GM21367 (cell line): ENCODE measurements around the gene OR8D2.

Source experiments
- ATAC-seq: cut with Tn5 transposase; IDR thresholded peaks from one replicate; pipeline ENCODE4 v1.9.1; 2021; ENCODE audit not compliant: unreplicated experiment

Gene OR8D2, protein sequence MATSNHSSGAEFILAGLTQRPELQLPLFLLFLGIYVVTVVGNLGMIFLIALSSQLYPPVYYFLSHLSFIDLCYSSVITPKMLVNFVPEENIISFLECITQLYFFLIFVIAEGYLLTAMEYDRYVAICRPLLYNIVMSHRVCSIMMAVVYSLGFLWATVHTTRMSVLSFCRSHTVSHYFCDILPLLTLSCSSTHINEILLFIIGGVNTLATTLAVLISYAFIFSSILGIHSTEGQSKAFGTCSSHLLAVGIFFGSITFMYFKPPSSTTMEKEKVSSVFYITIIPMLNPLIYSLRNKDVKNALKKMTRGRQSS

DNA sequence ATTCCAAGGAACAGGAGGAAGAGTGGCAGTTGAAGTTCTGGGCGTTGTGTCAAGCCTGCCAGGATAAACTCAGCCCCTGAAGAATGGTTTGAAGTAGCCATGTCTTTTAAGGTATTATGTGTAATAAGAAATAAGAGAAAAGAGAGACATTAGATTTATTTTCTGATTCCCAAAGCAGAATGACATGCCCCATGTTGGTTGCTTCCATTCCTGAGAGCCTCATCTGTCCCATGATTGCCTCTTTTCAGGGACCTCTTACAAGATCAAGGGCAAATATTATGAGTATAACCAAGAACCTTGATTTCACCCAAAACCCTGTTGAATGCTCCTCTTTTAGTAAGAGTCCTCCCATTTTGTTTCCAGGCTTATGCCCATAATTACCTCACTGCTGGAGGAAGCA is at the start of gene OR8D2:
Gene OR8D2 (minus strand): TSS at position 101 of the 400 bp plus-strand sequence. CDS start 0 bp downstream, at position 101.
- no peak for ATAC-seq

DNA sequence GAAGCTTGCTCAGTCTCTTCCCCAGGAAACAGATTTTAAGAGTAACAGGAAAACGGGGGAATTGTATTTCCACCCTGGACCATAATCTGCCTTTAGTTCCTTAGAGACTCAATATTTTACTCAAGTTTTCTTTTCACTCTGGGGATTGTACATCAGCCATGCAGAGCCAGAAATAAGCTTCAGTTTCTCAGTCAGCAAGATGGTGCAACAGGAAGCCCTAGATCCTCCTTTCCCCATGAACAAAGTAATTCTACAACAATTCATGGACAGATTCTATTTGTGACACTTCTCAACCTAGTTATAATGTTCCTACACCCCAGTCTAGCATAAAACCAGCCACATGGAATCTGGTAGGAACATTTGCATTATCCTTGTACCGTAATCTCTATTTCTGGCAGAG is 39.6 kb upstream of the OR8D2 start:
- ATAC-seq, result no peak

DNA sequence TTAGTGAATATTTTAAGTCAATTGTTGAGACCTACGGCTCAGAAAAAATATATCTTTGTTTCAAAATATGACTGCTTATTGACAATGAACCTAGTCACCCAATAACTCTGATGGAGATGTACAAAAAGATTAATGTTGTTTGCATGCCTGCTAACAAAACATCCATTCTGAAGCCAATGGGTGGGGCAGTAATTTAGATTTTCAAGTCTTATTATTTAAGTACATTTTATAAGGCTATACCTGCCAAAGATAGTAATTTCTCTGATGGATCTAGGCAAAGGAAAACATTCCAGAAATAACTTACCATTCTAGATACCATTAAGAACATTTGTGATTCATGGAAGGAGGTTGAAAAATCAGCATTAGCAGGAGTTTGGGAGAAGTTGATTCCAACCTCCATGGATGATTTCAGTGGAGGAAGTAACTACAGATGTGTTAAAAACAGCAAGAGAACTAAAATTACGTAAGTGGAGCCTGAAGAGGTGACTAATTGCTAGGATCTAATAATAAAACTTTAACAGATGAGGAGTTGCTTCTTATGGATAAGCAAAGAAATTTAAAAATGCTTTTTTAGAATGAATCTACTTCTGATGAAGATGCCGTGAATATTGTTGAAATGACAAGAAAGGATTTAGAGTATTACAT is 26.4 kb upstream of the OR8D2 start:
- no peak for ATAC-seq

DNA sequence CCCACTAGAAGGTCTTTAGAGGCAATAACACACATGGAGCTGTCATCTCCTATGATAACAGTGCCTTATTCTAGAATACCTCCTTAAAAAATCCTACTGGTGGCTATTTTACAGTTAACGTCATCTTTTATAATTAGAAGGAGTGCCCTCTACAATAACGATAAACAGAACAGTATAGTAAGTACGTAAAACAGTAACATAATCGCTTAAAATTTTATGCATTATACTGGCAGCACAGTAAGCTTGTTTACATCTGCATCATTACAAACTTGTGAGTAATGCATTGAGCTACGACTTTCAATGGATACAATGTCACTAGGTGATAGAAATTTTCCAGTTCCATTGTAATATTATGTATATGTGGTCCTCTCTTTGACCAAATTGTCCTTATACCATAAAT is 24.3 kb upstream of the OR8D2 start:
- no peak for ATAC-seq

DNA sequence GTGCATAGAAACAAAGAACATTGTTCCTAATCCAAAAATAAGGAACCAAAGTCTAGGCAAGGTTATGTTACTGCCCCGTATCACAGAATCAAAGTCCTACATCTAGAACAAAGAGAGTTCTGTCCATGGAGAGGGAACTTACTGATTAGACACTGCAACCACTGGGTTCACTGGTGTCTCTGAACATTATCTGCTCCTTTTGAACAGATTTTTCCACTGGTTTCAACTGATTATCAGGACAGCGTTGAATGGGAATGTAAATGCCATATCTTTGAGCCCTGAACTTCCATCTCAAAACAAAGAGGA is 20.1 kb upstream of the OR8D2 start:
- ATAC-seq, result no peak

DNA sequence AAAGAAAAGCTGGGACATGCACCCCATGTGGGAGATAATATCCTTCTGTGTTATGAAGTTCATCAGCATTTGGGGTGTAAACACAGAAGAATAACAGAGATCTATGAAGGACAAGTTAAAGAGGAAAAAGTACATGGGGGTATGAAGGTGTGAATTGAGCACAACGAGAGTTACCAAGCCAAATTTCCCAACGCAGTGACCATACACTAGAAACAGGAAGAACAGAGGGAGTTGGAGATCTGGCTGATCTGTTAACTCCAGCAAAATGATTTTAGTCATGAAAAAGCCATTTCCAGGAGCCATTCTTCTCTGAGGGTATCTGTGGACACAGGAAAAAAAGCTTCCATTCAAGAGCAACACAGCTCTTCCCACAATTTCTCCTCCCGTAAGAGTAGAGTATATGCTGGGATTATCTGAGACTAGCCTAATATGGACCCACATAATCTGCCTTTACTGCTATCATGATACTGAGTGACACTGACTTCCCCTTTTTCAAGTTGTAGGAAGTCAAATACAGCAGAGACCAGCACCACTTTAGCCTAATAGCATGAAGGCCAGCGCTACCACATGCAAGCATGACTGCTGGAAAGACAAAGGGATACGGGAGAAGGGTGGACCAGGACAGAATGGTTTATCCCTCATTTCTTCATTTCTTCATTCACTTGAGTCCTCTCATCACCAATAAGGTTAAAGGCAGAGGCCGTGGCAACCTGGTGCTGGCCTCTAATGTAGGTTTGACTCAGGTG is 19.6 kb upstream of the OR8D2 start:
- no peak for ATAC-seq

DNA sequence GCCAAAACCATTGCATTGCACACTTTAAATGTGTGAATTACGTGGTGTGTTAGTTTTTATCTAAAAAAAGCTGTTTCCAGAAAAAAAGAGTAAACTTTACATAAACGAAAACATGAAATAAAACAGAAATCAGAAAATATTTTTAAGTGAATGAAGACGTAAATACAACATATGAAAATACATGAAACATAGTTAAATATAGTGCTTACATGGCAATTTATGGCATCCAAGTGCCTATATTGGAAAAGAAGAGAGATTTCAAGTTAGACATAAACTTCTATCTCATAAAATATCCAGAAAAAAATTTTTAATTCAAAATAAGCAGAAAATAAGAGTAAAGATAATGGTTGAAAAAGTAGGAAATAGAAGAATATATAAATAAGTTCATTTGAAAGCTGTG is 11.9 kb upstream of the OR8D2 start:
- ATAC-seq, result no peak

DNA sequence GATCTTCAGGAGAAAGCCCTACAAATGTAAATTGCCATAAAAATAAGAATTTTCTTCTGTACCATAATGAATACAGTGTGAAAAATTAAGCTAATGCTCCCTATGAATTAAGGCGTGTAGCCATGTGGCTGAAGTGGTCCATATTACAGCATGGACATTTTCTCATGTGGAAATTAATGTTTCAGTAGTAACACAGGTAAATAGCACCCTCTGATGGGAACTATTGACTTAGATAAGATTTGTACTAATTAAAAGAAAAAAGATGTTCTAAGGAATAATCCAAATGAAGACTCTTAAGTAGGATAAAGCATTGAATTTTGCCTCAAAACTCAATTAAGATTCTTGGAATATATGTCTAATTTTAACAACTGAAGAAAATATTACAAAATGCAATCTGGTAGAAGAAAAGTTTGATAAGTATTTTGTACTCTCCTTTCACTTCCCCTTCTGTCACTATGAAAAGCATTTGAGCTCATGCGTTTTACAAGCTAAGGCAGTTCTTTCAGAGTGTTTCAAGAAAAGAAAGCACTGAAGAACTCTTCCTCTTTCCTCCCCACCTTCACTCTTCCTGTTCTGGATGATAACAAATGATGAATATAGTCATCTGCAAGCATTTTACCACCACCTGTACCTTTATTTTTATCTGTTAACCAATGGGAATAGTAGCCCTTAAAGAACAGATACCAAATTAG is 9.9 kb upstream of the OR8D2 start:
- peak; percentile 96 for ATAC-seq

DNA sequence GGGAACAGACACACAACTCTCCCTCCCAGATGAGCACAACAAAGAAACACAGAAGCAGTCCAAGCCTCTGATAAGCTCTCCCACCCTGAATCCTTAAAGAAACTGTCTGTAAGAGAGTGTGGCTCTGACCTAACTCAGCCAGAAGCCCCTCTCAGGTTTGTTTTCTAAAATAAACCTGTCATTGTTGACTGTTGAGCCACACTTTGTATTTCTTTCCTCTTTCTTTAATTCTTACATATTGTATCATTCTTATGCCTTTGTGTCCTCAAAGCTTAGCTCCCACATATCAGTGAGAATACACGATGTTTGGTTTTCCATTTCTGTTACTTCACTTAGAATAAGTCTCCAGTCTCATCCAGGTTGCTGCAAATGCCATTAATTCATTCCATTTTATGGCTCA is 7.8 kb upstream of the OR8D2 start:
- no peak for ATAC-seq

DNA sequence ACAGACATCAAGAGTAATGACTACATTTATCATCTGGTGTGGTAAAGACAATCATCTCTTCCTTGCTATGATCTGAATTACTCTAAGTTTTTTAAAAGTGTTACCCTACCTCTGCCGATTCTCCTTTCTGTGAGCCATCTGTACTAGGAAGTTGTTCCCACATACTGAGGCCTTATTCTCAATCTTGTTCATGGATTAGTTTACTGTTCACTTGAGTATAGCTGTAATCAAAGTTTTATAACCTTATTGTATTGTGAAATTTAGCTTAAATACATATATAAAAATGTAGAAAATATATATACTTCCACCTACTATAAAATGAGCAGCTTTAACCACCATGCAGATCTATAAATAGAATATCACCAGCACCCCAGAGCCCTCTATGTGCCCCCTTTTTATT is 2.4 kb upstream of the OR8D2 start:
- ATAC-seq, result no peak

DNA sequence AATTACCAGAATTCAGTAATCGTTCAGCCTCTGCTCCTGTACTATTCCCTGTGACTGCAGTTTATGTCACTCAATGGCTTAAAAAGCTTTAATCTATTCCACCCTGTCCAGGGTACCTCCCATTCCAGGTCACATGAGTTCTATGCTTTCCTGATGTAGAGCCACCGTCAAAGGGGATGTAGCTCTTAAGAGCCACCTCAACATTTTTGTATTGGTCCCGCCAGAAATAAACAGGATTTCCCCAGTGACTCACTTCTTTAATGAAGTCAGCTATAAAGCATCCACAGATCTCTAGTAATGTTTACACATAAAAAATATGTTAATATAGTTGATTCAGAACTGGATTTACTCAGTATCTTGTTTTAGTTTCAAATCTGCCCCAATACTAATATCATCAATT is 4.9 kb downstream of the OR8D2 start:
- ATAC-seq, result no peak

DNA sequence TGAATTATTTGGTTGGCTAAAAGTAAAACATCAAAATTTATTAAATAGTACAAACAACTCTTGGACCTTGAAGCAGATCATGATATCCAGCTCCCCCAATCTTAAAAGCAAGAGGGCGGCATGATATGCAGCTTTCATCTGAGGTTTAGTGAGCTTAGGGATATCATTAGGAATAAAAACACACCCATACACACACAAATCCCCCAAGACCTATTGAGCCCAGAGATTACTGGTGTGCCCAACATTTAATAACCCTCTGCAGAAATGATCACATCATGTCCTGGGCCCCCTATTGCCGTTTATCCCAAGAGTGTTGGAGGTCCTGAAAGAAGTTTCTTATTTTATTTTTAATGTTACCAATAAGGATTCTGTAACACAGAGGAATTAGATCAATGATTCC is 6.1 kb downstream of the OR8D2 start, which contains the start of gene OR8D1:
Gene OR8D1 (minus strand): TSS at position 101 of the 400 bp plus-strand sequence. CDS start 3,183 bp downstream, outside the sequence.
- ATAC-seq, result no peak

DNA sequence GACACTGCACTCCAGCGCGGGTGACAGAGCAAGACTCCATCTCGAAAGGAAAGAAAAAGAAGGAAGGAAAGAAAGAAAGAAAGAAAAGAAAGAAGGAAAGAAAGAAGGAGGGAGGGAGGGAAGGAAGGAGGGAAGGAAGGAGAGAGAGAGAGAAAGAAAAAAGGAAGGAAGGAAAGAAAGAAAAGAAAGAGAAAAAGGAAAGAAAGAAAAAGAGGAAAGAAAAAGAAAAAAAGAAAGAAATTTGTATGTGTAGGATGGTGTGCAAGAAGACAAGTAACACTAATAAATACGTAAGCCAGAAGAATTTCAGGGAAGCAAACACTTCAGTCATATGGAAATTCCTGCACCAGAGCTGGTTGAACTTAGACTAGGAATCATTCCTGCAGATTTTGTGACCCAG is 6.9 kb downstream of the OR8D2 start:
- no peak for ATAC-seq

DNA sequence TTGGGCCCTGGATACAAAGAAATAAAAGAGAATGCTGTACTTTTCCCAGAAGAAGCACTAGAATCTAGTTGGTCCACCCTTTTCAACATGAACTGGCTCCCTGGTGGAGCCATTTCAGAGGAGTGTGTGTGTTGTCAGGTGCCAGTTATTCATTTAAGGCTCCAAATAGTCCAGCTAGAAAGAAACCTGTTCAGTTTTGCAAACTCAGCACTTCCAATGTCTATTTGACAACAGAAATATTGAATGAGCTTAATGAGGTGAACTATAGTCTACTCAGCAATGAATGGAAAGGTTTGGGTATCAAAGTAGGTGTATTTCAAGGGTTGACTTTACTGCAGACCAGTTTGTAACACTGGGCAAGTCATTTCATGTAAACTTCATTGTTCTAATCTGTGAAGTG is 8.3 kb downstream of the OR8D2 start:
- ATAC-seq, result no peak

DNA sequence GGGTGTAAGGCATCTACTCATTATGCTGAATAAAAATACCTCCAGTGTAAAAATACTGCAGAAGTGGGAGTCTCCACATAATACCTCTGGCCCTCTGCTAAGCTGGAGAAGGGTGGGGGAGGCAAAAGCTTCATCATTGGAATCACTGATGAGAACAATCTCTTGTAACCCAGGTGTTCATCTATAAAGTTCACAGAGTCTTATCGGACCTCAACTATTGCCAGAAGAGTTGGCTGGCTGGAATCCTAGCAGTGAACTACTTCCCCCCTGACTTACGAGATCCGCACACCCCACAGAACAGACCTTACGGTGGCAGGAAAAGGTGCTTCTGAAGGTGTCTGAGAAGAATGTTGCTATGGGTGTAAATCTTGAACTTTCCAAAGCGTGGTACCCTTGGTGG is 8.7 kb downstream of the OR8D2 start:
- no peak for ATAC-seq

DNA sequence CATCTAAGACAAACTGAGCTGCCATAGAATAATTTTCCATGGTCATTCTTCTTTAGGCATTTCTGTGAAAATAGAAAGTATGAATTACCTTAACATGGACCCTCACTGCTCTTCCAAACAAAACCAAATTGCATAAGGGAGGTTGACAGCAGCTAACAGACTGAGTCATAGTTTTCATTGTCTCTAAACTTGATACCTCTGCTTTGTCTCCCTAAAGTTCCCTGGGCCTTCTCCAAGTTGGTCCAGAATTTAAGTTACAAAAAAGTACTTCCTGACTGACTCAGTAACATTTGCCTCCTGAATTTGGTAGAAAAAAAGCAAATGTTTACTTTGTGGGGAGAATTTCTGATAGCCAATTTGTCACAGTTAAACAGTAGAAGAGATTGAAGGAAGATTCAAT is 9.3 kb downstream of the OR8D2 start:
- no peak for ATAC-seq

DNA sequence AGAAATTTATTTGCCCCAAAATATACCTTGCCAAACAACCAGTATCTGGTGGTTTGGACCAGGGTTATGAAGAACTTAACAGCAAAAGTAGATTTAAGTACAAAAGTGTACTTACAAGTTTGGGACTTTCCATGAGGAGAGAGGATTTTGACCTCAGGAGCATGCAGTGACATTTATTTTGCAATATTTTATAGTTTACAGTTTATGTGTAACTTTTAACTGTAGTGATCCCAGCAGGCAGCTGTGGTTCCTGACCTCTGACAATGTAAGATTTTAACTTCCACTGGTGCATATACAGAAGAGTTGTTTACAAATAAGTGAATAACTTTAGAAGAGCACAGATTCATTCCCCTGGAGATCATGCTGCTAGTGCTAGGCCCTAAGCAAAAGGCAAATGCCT is 12.9 kb downstream of the OR8D2 start:
- ATAC-seq, result no peak

DNA sequence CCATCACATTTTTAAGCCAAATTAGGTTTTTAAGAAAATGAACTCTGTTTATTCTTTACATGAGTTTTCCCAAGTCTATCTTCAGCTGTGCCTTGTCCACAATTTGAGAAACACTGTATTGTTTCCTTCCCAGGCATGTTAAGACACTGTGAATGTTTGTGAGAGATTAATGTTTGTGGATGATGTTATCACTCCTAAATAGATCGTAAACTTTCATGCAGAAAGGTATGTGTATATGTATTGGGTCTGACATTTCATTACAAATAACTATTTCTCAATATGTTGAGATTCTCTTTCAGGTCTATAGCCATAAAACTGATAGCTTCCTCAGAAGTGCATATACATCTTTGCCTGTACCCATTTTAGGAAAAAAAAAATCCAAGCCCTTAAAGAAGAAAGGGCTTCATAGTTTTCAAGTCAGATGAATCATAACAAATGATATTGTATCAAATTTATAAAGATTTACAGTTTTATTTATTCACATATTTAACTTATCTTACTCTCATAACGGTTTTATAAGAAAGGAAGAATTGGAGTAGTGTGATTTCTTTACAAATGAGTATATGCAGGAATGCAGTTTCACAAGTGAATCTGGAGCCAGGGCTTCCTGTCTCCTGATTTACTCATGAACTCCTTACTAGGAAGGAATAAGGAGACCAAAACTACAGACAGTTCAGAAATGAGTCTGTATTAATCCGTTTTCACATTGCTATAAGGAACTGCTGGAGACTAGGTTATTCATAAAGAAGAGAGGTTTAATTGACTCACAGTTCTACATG is 17.5 kb downstream of the OR8D2 start:
- ATAC-seq, result no peak

DNA sequence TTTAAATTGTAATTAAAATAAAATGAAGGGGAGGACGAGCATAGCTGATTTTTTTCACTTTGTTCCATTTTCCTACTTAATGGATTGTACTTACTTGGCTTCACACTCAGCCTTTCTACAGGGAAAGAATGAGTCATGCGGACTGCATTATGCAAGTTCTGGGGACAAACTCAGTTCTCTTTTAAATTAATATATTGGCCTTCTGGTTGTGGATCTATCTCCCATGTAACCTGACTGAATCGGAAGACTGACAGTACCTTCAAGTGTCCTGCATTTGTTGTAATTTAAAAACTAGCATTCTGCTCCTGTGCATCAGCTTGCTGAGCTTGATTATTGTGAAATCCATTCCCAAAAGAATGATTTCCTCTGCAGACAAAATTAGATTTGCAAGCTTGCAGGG is 18.4 kb downstream of the OR8D2 start:
- ATAC-seq, result no peak

DNA sequence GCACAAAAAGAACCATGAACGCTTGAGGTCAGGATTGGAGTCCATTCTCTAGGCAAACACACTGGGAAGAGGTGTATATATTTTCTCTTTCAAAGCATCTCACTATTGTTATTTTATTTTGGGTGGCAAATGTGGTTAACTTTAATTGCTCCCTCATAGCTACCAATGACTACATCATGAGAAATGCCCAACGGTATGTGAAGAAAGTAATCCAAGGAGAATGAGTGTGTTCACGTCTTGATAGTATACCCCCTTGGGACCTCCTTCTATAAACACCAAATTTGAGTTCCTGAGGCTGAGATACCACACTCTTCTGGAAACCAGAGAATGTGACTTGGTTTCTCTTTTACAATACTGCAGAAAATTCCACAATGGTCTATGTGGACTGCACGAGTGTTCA is 22.1 kb downstream of the OR8D2 start:
- no peak for ATAC-seq

DNA sequence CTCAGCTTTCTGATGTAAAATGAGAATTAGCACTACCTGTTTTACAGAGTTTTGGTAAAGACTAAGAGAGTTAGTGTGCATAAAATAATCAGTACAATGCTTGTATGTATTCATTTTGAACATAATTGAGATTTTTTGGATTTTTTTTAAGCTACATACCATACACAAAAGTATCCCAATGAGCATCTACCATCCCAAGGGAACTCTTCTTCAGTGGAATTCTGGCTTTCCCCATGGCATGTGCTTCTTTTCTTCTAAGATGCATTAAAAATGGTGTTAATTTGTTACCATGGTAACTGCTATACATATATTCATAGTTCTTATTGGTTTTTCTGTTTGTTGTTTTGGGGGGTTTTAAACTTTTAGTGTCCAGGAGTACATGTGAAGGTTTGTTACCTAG is 24.0 kb downstream of the OR8D2 start:
- no peak for ATAC-seq
